ENCODE results near the gene SDF2. TPM values are rescaled to one million over a fixed set of nuclear protein-coding genes. Genes with fewer than 3 reads are reported as not detected.

The SDF2 gene
- total and polyA plus RNA-seq, 9 of the 15 experiments (the other 6 are each of a cell fraction or from before 2014, with no cell fraction given), result 41.2 to 132 (median 65.6) TPM

GRCh38 chr17:28599311-28600184 is 62.2 kb downstream of the SDF2 start (continued):
- TF ChIP-seq FOXK1 (CRISPR knock-in tag; IDR thresholded peaks at IDR 0.05; ENCODE audit: borderline replicate concordance) (peak; percentile 55; the same call in 1 of the 2 replicates), CBFA2T3 (IDR thresholded peaks at IDR 0.05) (no peak), PTTG1 (tag; IDR thresholded peaks at IDR 0.05; ENCODE audit: low read depth) (no peak), ZEB2 (IDR thresholded peaks at IDR 0.05) (no peak; the same call in 1 of the 2 replicates), NCOA4 (IDR thresholded peaks at IDR 0.05; ENCODE audit: partially characterized antibody) (no peak), HSF4 (CRISPR knock-in tag; IDR thresholded peaks at IDR 0.05; ENCODE audit: borderline replicate concordance) (no peak), WHSC1 (IDR thresholded peaks at IDR 0.05; ENCODE audit: low read length) (no peak), ZBTB40 (IDR thresholded peaks at IDR 0.05) (no peak; the same call in none of the 2 replicates), ZBTB40 (CRISPR knock-in tag; IDR thresholded peaks at IDR 0.05) (no peak), MTF1 (CRISPR knock-in tag; IDR thresholded peaks at IDR 0.05; ENCODE audit: borderline replicate concordance) (no peak), MCM2 (IDR thresholded peaks at IDR 0.05; ENCODE audit: low read depth) (no peak), PRDM10 (IDR thresholded peaks at IDR 0.05; ENCODE audit: partially characterized antibody) (peak; percentile 16), ZNF830 (CRISPR knock-in tag; IDR thresholded peaks at IDR 0.05) (no peak), ZNF347 (CRISPR knock-in tag; IDR thresholded peaks at IDR 0.05; ENCODE audit: low read depth) (no peak), PTBP1 (IDR thresholded peaks at IDR 0.05; ENCODE audit: low read depth, low read length) (peak; percentile 82; the same call in 1 of the 2 replicates), CHD1 (IDR thresholded peaks at IDR 0.05; ENCODE audit: low read length) (no peak)
